Kidney epithelial cell (primary cell): Measurements from ENCODE around the gene PIGS. TPM values are rescaled to one million over a fixed set of nuclear protein-coding genes. Genes with fewer than 3 reads are reported as not detected.

Experiments
- DNase-seq: peaks from one replicate; pipeline ENCODE4 v3.0.0-alpha.2; 2010; ENCODE audit warnings: low read depth
- H3K27me3 ChIP-seq: 2 replicates; pipeline ENCODE4 v1.6.0; 2011; ENCODE audit warnings: low read length; ENCODE audit not compliant: control insufficient read depth, insufficient read depth
- H3K36me3 ChIP-seq: 2 replicates; pipeline ENCODE4 v1.5.1; 2011; ENCODE audit warnings: low read length; ENCODE audit not compliant: control insufficient read depth, insufficient read depth
- H3K4me3 ChIP-seq: 2 replicates; pipeline ENCODE4 v1.5.1; 2011; ENCODE audit warnings: low read depth, mild to moderate bottlenecking, control low read depth, low read length
- CTCF ChIP-seq: IDR thresholded peaks from 2 replicates; pipeline ENCODE4 v1.5.1; 2011; ENCODE audit warnings: mild to moderate bottlenecking, moderate library complexity, low read length, control low read depth, inconsistent platforms; ENCODE audit not compliant: insufficient read depth, poor library complexity, severe bottlenecking
- total RNA-seq: library from RNA; depleted of rRNA; stranded (reverse); fragments of >200 nt; gene quantifications from 2 replicates; pipeline ENCODE4 v1.2.3, GENCODE V29; 2015

PIGS gene
- total RNA-seq, 1 donor from 2014 or later: 52.9 TPM

- no peak for TF ChIP-seq CTCF
- H3K4me3 ChIP-seq: no peak overlapping the region
- H3K27me3 ChIP-seq: peaks cover 8% of the 10 kb centered on the region
- DNase-seq: no peak
- no peaks in the 10 kb centered on the region for H3K36me3 ChIP-seq
Measured at GRCh38 chr17:28528327-28529012, 42.9 kb downstream of the PIGS start.

- Histone ChIP-seq H3K4me3 (no peak overlapping the region), H3K27me3 (peaks cover 8% of the 10 kb centered on the region), H3K36me3 (no peaks in the 10 kb centered on the region)
- TF ChIP-seq CTCF: no peak
- no peak for DNase-seq
Measured at GRCh38 chr17:28527859-28528258, 43.5 kb downstream of the PIGS start.

GRCh38 chr17:28527181-28527681, 44.1 kb downstream of the PIGS start:
- Histone ChIP-seq H3K36me3 (no peaks in the 10 kb centered on the region), H3K27me3 (peaks cover 8% of the 10 kb centered on the region), H3K4me3 (no peak overlapping the region)
- no peak for TF ChIP-seq CTCF
- no peak for DNase-seq

- Histone ChIP-seq H3K36me3 (no peaks in the 10 kb centered on the region), H3K27me3 (peaks cover 6% of the 10 kb centered on the region), H3K4me3 (no peak overlapping the region)
- DNase-seq: no peak
- no peak for TF ChIP-seq CTCF
Measured at GRCh38 chr17:28526381-28526780, 44.9 kb downstream of the PIGS start.

- no peaks in the 10 kb centered on the region for H3K36me3 ChIP-seq
- peaks cover 10% of the 10 kb centered on the region for H3K27me3 ChIP-seq
- peak; percentile 58 for DNase-seq
- no peak for TF ChIP-seq CTCF
- no peak overlapping the region for H3K4me3 ChIP-seq
Measured at GRCh38 chr17:28524476-28525424, 46.6 kb downstream of the PIGS start.
